HepG2 (cell line): ENCODE measurements around the gene PIGV. TPM values are rescaled to one million over a fixed set of nuclear protein-coding genes. Genes with fewer than 3 reads are reported as not detected.
A peak's percentile ranks its signal among the peaks of the same experiment; 100 is the strongest.

Experiments used
- KDM4B ChIP-seq: sonication (generic); formaldehyde crosslinking; IDR thresholded peaks from 2 replicates; pipeline ENCODE4 v1.4.0; 2020; ENCODE audit warnings: missing genetic modification reagents
- LCORL ChIP-seq, 2 experiments: fragments of 450-650 bp in 1 of 2; sonication (generic) in 1 of 2; formaldehyde crosslinking in 1 of 2; IDR thresholded peaks; 2 replicates each; pipeline versions ENCODE4 v1.5.0 to v1.6.1; 2017 to 2020; ENCODE audit warnings: antibody characterized with exemption in 1 of 2, missing genetic modification reagents in 1 of 2
- NFRKB ChIP-seq: fragments of 450-650 bp; IDR thresholded peaks from 2 replicates; pipeline ENCODE4 v1.6.1; 2017
- polyA plus RNA-seq, 8 experiments: library from polyadenylated mRNA; depleted of rRNA in 3 of 8; stranded (reverse) in 7 of 8; unstranded in 1 of 8; fragments of >200 nt; fragmentation: Illumina TruSeq in 4 of 8; extraction: Trizol in 4 of 8; gene quantifications; 2 replicates each; pipeline versions ENCODE4 v1.2.1 to v1.2.3, GENCODE V29; 2011 to 2016; ENCODE audit warnings: low read depth in 4 of 8, missing spikeins in 1 of 8, mixed read lengths in 1 of 8; ENCODE audit not compliant: insufficient read depth in 1 of 8
- total RNA-seq, 5 experiments: library from RNA; depleted of rRNA; stranded (reverse); fragments of >200 nt; fragmentation: Illumina TruSeq; extraction: Trizol; gene quantifications; 2 replicates each; pipeline ENCODE4 v1.2.3, GENCODE V29; 2016; ENCODE audit warnings: low read depth in 1 of 5
- TF ChIP-seq, protein P1 (sequence below): sonication (generic); formaldehyde crosslinking; IDR thresholded peaks from 2 replicates; pipeline ENCODE4 v1.9.0; 2021; ENCODE audit warnings: missing genetic modification reagents, borderline replicate concordance
- TF ChIP-seq, protein P2 (sequence below): sonication (generic); formaldehyde crosslinking; IDR thresholded peaks from 2 replicates; pipeline ENCODE4 v1.5.0; 2020; ENCODE audit warnings: mild to moderate bottlenecking, missing genetic modification reagents
- TF ChIP-seq, protein P3 (sequence below), 2 experiments: fragments of 450-650 bp in 1 of 2; sonication (generic) in 1 of 2; formaldehyde crosslinking in 1 of 2; IDR thresholded peaks; 2 replicates each; pipeline versions ENCODE4 v1.6.1 to v1.8.0; 2016 to 2022; ENCODE audit warnings: antibody characterized with exemption in 1 of 2, mild to moderate bottlenecking in 1 of 2, missing genetic modification reagents in 1 of 2

Gene PIGV
- total and polyA plus RNA-seq, 2 of the 13 experiments (the other 11 are each of a cell fraction or from before 2014, with no cell fraction given), result 13.5 to 22.7 TPM

DNA sequence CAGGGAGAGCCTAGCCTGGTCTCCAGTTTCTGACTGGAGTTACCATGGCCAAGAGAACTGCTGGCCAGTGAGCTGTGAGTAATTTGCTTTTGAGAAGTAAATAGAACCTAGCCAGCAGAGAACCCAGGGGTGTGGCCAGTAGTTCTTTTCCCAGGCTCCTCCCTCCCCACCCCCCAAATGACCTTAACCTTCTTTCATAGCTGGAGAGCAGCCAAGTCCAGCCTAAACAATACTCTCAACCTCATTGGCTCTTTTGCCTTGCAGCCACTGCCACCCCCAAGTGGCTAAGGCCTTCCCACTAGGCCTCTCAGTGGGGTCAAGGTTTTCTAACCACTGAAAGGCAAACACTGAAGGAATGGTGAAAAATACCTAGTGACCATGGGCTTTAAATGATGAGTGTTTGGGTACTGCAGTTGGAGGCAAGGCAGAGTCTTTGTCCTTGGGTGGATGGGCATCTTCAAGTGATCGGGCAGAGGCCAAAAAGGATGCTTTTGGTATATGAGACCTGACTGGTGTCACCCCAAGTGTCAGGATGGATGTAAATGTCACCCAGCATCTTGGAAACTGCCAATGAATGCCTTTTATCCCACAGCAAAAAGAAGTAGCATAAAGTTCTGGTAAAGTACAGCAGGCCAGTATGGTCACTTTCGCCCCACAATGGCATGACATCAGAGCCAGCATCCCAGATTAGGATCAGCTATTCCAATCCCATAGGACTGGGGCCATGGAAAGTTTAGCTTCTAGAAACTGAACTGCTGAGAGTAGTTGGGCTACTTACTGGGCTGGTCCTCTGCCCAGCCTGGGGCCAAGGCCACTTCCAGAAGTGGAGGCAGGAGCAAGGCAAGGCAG is 3.5 kb upstream of the PIGV start (continued):
- TF ChIP-seq, protein P1, sequence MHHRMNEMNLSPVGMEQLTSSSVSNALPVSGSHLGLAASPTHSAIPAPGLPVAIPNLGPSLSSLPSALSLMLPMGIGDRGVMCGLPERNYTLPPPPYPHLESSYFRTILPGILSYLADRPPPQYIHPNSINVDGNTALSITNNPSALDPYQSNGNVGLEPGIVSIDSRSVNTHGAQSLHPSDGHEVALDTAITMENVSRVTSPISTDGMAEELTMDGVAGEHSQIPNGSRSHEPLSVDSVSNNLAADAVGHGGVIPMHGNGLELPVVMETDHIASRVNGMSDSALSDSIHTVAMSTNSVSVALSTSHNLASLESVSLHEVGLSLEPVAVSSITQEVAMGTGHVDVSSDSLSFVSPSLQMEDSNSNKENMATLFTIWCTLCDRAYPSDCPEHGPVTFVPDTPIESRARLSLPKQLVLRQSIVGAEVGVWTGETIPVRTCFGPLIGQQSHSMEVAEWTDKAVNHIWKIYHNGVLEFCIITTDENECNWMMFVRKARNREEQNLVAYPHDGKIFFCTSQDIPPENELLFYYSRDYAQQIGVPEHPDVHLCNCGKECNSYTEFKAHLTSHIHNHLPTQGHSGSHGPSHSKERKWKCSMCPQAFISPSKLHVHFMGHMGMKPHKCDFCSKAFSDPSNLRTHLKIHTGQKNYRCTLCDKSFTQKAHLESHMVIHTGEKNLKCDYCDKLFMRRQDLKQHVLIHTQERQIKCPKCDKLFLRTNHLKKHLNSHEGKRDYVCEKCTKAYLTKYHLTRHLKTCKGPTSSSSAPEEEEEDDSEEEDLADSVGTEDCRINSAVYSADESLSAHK (CRISPR knock-in tag), result no peak
- TF ChIP-seq, protein P2, sequence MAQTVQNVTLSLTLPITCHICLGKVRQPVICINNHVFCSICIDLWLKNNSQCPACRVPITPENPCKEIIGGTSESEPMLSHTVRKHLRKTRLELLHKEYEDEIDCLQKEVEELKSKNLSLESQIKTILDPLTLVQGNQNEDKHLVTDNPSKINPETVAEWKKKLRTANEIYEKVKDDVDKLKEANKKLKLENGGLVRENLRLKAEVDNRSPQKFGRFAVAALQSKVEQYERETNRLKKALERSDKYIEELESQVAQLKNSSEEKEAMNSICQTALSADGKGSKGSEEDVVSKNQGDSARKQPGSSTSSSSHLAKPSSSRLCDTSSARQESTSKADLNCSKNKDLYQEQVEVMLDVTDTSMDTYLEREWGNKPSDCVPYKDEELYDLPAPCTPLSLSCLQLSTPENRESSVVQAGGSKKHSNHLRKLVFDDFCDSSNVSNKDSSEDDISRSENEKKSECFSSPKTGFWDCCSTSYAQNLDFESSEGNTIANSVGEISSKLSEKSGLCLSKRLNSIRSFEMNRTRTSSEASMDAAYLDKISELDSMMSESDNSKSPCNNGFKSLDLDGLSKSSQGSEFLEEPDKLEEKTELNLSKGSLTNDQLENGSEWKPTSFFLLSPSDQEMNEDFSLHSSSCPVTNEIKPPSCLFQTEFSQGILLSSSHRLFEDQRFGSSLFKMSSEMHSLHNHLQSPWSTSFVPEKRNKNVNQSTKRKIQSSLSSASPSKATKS (CRISPR knock-in tag), result 0 out of 2 replicates have a peak, but pooled peaks have one; percentile 59
- TF ChIP-seq NFRKB (no peak), LCORL (IDR thresholded peaks at IDR 0.05) (peak; percentile 98), LCORL (CRISPR knock-in tag; IDR thresholded peaks at IDR 0.05) (peak; percentile 89), KDM4B (no peak)
- TF ChIP-seq, protein P3, sequence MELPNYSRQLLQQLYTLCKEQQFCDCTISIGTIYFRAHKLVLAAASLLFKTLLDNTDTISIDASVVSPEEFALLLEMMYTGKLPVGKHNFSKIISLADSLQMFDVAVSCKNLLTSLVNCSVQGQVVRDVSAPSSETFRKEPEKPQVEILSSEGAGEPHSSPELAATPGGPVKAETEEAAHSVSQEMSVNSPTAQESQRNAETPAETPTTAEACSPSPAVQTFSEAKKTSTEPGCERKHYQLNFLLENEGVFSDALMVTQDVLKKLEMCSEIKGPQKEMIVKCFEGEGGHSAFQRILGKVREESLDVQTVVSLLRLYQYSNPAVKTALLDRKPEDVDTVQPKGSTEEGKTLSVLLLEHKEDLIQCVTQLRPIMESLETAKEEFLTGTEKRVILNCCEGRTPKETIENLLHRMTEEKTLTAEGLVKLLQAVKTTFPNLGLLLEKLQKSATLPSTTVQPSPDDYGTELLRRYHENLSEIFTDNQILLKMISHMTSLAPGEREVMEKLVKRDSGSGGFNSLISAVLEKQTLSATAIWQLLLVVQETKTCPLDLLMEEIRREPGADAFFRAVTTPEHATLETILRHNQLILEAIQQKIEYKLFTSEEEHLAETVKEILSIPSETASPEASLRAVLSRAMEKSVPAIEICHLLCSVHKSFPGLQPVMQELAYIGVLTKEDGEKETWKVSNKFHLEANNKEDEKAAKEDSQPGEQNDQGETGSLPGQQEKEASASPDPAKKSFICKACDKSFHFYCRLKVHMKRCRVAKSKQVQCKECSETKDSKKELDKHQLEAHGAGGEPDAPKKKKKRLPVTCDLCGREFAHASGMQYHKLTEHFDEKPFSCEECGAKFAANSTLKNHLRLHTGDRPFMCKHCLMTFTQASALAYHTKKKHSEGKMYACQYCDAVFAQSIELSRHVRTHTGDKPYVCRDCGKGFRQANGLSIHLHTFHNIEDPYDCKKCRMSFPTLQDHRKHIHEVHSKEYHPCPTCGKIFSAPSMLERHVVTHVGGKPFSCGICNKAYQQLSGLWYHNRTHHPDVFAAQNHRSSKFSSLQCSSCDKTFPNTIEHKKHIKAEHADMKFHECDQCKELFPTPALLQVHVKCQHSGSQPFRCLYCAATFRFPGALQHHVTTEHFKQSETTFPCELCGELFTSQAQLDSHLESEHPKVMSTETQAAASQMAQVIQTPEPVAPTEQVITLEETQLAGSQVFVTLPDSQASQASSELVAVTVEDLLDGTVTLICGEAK (IDR thresholded peaks at IDR 0.05), result no peak
- TF ChIP-seq, protein P3 (CRISPR knock-in tag; IDR thresholded peaks at IDR 0.05), result no peak
